A549 (cell line): ENCODE results near the gene GLE1.

Experiments
- JUNB ChIP-seq: fragments of >200 bp; sonication (Bioruptor Twin); formaldehyde crosslinking; IDR thresholded peaks from 2 replicates; pipeline ENCODE4 v1.6.1; 2016
- TF ChIP-seq, protein P1 (sequence below): fragments of >200 bp; sonication (Bioruptor Twin); formaldehyde crosslinking; IDR thresholded peaks from 3 replicates; pipeline ENCODE4 v1.5.1; 2016

- TF ChIP-seq, protein P1, sequence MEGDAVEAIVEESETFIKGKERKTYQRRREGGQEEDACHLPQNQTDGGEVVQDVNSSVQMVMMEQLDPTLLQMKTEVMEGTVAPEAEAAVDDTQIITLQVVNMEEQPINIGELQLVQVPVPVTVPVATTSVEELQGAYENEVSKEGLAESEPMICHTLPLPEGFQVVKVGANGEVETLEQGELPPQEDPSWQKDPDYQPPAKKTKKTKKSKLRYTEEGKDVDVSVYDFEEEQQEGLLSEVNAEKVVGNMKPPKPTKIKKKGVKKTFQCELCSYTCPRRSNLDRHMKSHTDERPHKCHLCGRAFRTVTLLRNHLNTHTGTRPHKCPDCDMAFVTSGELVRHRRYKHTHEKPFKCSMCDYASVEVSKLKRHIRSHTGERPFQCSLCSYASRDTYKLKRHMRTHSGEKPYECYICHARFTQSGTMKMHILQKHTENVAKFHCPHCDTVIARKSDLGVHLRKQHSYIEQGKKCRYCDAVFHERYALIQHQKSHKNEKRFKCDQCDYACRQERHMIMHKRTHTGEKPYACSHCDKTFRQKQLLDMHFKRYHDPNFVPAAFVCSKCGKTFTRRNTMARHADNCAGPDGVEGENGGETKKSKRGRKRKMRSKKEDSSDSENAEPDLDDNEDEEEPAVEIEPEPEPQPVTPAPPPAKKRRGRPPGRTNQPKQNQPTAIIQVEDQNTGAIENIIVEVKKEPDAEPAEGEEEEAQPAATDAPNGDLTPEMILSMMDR, result no peak
- TF ChIP-seq JUNB, result no peak
Measured at GRCh38 chr9:128485414-128485855, 19.1 kb upstream of the GLE1 start.
